Measurements from ENCODE around the gene TTLL1. TPM values are rescaled to one million over a fixed set of nuclear protein-coding genes. Genes with fewer than 3 reads are reported as not detected.

TTLL1 gene
- 1 to 10 TPM; 8.0 to 8.7 TPM for total RNA-seq

GRCh38 chr22:43088984-43089717 lies at the start of gene TTLL1:
Gene TTLL1 (minus strand): TSS chr22:43089391. CDS start chr22:43075586, 13,805 bp downstream.
- Mint-ChIP-seq H3K4me3 (peak within 1 kb of the TSS; percentile 86), H3K27me3 (ENCODE audit: low read depth) (peaks cover 3% of the 10 kb centered on the region), H3K27ac (peak within 1 kb of the TSS; percentile 92), H3K9me3 (ENCODE audit: insufficient read depth) (no peaks in the 10 kb centered on the region), H3K36me3 (ENCODE audit: low read depth) (peaks cover 11% of the 10 kb centered on the region), H3K4me1 (ENCODE audit: low read depth) (peaks cover 30% of the 10 kb centered on the region)
- ChIA-PET CTCF (no interaction called here), POLR2A (no interaction called here)
- DNase-seq, result peak; percentile 94
- peak; percentile 98 for ATAC-seq

- POLR2A ChIA-PET, result no interaction called here
- DNase-seq (no peak), ATAC-seq (no peak)
- Mint-ChIP-seq H3K27ac (no peak overlapping the region), H3K36me3 (ENCODE audit: low read depth) (peaks cover 41% of the 10 kb centered on the region), H3K4me1 (ENCODE audit: low read depth) (peaks cover 10% of the 10 kb centered on the region), H3K9me3 (ENCODE audit: insufficient read depth) (no peaks in the 10 kb centered on the region), H3K4me3 (no peak overlapping the region), H3K27me3 (ENCODE audit: low read depth) (no peaks in the 10 kb centered on the region)
- CTCF ChIA-PET, result interaction anchor here (0.6 to 2.7 kb wide), 7 partner anchors 9 to 53 kb away, joined by 3 to 6 read pairs (median 3); no protein-coding TSS in a partner anchor
These were observed 47.6 kb upstream of the TTLL1 start for GRCh38 chr22:43136801-43137200.

- ATAC-seq (peak; percentile 85), DNase-seq (peak; percentile 55)
- Mint-ChIP-seq H3K4me3 (no peak overlapping the region), H3K4me1 (ENCODE audit: low read depth) (peaks cover 5% of the 10 kb centered on the region), H3K9me3 (ENCODE audit: insufficient read depth) (no peaks in the 10 kb centered on the region), H3K36me3 (ENCODE audit: low read depth) (peaks cover 41% of the 10 kb centered on the region), H3K27ac (no peak overlapping the region), H3K27me3 (ENCODE audit: low read depth) (no peaks in the 10 kb centered on the region)
- POLR2A ChIA-PET, result no interaction called here
- CTCF ChIA-PET, result interaction anchor here (0.6 to 2.7 kb wide), 8 partner anchors 8 to 52 kb away, joined by 3 to 6 read pairs (median 3); partner anchors contain the start of gene MCAT
These were observed 47.1 kb upstream of the TTLL1 start for GRCh38 chr22:43136255-43136654.

- DNase-seq (no peak), ATAC-seq (no peak)
- Mint-ChIP-seq H3K4me3 (no peak overlapping the region), H3K9me3 (ENCODE audit: insufficient read depth) (no peaks in the 10 kb centered on the region), H3K36me3 (ENCODE audit: low read depth) (peaks cover 35% of the 10 kb centered on the region), H3K4me1 (ENCODE audit: low read depth) (no peaks in the 10 kb centered on the region), H3K27ac (no peak overlapping the region), H3K27me3 (ENCODE audit: low read depth) (no peaks in the 10 kb centered on the region)
- CTCF ChIA-PET, result interaction anchor here (1.1 to 2.7 kb wide), 3 partner anchors 8 to 37 kb away, joined by 3 to 6 read pairs (median 3); partner anchors contain the start of gene MCAT
- POLR2A ChIA-PET, result no interaction called here
These were observed 46.4 kb upstream of the TTLL1 start for GRCh38 chr22:43135565-43135964.

- no peak for ATAC-seq
- no peaks in the 10 kb centered on the region for H3K9me3 Mint-ChIP-seq (ENCODE audit: insufficient read depth)
- no peak overlapping the region for H3K4me3 Mint-ChIP-seq
- ChIA-PET CTCF (no interaction called here), POLR2A (interaction anchor here (0.6 kb wide), 1 partner anchor 12 kb away, joined by 4 read pairs; no protein-coding TSS in a partner anchor)
- DNase-seq, result no peak
- no peak overlapping the region for H3K27ac Mint-ChIP-seq
- peaks cover 30% of the 10 kb centered on the region for H3K36me3 Mint-ChIP-seq (ENCODE audit: low read depth)
- H3K27me3 Mint-ChIP-seq (ENCODE audit: low read depth), result no peaks in the 10 kb centered on the region
- H3K4me1 Mint-ChIP-seq (ENCODE audit: low read depth), result no peaks in the 10 kb centered on the region
These were observed 45.4 kb upstream of the TTLL1 start for GRCh38 chr22:43134553-43134952.

- Mint-ChIP-seq H3K4me1 (ENCODE audit: low read depth) (peaks cover 5% of the 10 kb centered on the region), H3K27ac (no peak overlapping the region), H3K4me3 (no peak overlapping the region), H3K36me3 (ENCODE audit: low read depth) (peaks cover 27% of the 10 kb centered on the region), H3K9me3 (ENCODE audit: insufficient read depth) (no peaks in the 10 kb centered on the region), H3K27me3 (ENCODE audit: low read depth) (no peaks in the 10 kb centered on the region)
- POLR2A ChIA-PET, result no interaction called here
- ATAC-seq (no peak), DNase-seq (no peak)
- CTCF ChIA-PET, result no interaction called here
These were observed 44.2 kb upstream of the TTLL1 start for GRCh38 chr22:43133401-43133800.

- no peak for DNase-seq
- H3K4me3 Mint-ChIP-seq, result no peak overlapping the region
- peaks cover 18% of the 10 kb centered on the region for H3K36me3 Mint-ChIP-seq (ENCODE audit: low read depth)
- CTCF ChIA-PET, result interaction anchor here (1.2 kb wide), 1 partner anchor 20 kb away, joined by 3 read pairs; no protein-coding TSS in a partner anchor
- H3K27me3 Mint-ChIP-seq (ENCODE audit: low read depth), result no peaks in the 10 kb centered on the region
- ATAC-seq, result no peak
- POLR2A ChIA-PET, result interaction anchor here (0.6 kb wide), 1 partner anchor 54 kb away, joined by 4 read pairs; no protein-coding TSS in a partner anchor
- H3K4me1 Mint-ChIP-seq (ENCODE audit: low read depth), result peaks cover 12% of the 10 kb centered on the region
- no peak overlapping the region for H3K27ac Mint-ChIP-seq
- H3K9me3 Mint-ChIP-seq (ENCODE audit: insufficient read depth), result no peaks in the 10 kb centered on the region
These were observed 42.7 kb upstream of the TTLL1 start for GRCh38 chr22:43131773-43132501.

GRCh38 chr22:43129426-43130425 lies 40.5 kb upstream of the TTLL1 start:
- peaks cover 14% of the 10 kb centered on the region for H3K4me1 Mint-ChIP-seq (ENCODE audit: low read depth)
- no peak overlapping the region for H3K4me3 Mint-ChIP-seq
- DNase-seq (no peak), ATAC-seq (no peak)
- H3K27me3 Mint-ChIP-seq (ENCODE audit: low read depth), result no peaks in the 10 kb centered on the region
- peaks cover 10% of the 10 kb centered on the region for H3K36me3 Mint-ChIP-seq (ENCODE audit: low read depth)
- POLR2A ChIA-PET, result no interaction called here
- CTCF ChIA-PET, result interaction anchor here (0.8 kb wide), 1 partner anchor 9 kb away, joined by 3 read pairs; no protein-coding TSS in a partner anchor
- no peak overlapping the region for H3K27ac Mint-ChIP-seq
- no peaks in the 10 kb centered on the region for H3K9me3 Mint-ChIP-seq (ENCODE audit: insufficient read depth)

GRCh38 chr22:43128928-43129424 lies 39.8 kb upstream of the TTLL1 start:
- Mint-ChIP-seq H3K9me3 (ENCODE audit: insufficient read depth) (no peaks in the 10 kb centered on the region), H3K4me3 (no peak overlapping the region), H3K27ac (no peak overlapping the region), H3K27me3 (ENCODE audit: low read depth) (no peaks in the 10 kb centered on the region), H3K4me1 (ENCODE audit: low read depth) (peaks cover 14% of the 10 kb centered on the region), H3K36me3 (ENCODE audit: low read depth) (peaks cover 6% of the 10 kb centered on the region)
- DNase-seq (no peak), ATAC-seq (no peak)
- ChIA-PET CTCF (no interaction called here), POLR2A (no interaction called here)

- Mint-ChIP-seq H3K9me3 (ENCODE audit: insufficient read depth) (no peaks in the 10 kb centered on the region), H3K27ac (peak overlapping the region; percentile 30), H3K4me1 (ENCODE audit: low read depth) (peaks cover 14% of the 10 kb centered on the region), H3K4me3 (no peak overlapping the region), H3K36me3 (ENCODE audit: low read depth) (no peaks in the 10 kb centered on the region), H3K27me3 (ENCODE audit: low read depth) (no peaks in the 10 kb centered on the region)
- DNase-seq (no peak), ATAC-seq (no peak)
- ChIA-PET POLR2A (no interaction called here), CTCF (interaction anchor here (0.9 kb wide), 1 partner anchor 8 kb away, joined by 3 read pairs; no protein-coding TSS in a partner anchor)
These were observed 38.9 kb upstream of the TTLL1 start for GRCh38 chr22:43128116-43128515.
